HCT116 (cell line): Measurements from ENCODE around the gene TMEM201.

Experiments used
- EZH2 ChIP-seq: fragments of 200-600 bp; sonication (generic); IDR thresholded peaks from 2 replicates; pipeline ENCODE4 v1.6.1; 2017; ENCODE audit warnings: antibody characterized with exemption, mixed run types
- JUND ChIP-seq: IDR thresholded peaks from 2 replicates; pipeline ENCODE4 v1.6.1; 2012
- POLR2AphosphoS5 ChIP-seq: IDR thresholded peaks from 2 replicates; pipeline ENCODE4 v1.6.1; 2011; ENCODE audit warnings: mild to moderate bottlenecking, low read depth, low read length, moderate library complexity
- RAD21 ChIP-seq: IDR thresholded peaks from 2 replicates; pipeline ENCODE4 v1.6.1; 2012; ENCODE audit warnings: low read depth, mild to moderate bottlenecking
- TCF7L2 ChIP-seq: IDR thresholded peaks from 2 replicates; pipeline ENCODE4 v1.7.0; 2011; ENCODE audit warnings: borderline replicate concordance, inconsistent platforms; ENCODE audit not compliant: insufficient read depth, insufficient read length; ENCODE audit errors: extremely low read depth
- TF ChIP-seq, protein P1 (sequence below), 3 experiments: fragments of 200-600 bp in 1 of 3; sonication (generic) in 1 of 3; IDR thresholded peaks in 2 of 3; conservative IDR thresholded peaks in 1 of 3; 2 replicates each; pipeline ENCODE4 v1.5.1; 2012 to 2017; ENCODE audit warnings: low read depth in 2 of 3, low read length in 2 of 3, antibody characterized with exemption in 1 of 3, borderline replicate concordance in 1 of 3, control low read depth in 1 of 3, mild to moderate bottlenecking in 1 of 3, mixed read lengths in 1 of 3, mixed run types in 1 of 3, moderate library complexity in 1 of 3; ENCODE audit not compliant: insufficient read depth in 1 of 3
- TF ChIP-seq, protein P2 (sequence below): IDR thresholded peaks from 2 replicates; pipeline ENCODE4 v1.6.1; 2012; ENCODE audit warnings: low read depth
- TF ChIP-seq, protein P3 (sequence below): IDR thresholded peaks from 2 replicates; pipeline ENCODE4 v1.6.1; 2012

GRCh38 chr1:9602794-9603167 is 14.1 kb downstream of the TMEM201 start:
- TF ChIP-seq, protein P1, sequence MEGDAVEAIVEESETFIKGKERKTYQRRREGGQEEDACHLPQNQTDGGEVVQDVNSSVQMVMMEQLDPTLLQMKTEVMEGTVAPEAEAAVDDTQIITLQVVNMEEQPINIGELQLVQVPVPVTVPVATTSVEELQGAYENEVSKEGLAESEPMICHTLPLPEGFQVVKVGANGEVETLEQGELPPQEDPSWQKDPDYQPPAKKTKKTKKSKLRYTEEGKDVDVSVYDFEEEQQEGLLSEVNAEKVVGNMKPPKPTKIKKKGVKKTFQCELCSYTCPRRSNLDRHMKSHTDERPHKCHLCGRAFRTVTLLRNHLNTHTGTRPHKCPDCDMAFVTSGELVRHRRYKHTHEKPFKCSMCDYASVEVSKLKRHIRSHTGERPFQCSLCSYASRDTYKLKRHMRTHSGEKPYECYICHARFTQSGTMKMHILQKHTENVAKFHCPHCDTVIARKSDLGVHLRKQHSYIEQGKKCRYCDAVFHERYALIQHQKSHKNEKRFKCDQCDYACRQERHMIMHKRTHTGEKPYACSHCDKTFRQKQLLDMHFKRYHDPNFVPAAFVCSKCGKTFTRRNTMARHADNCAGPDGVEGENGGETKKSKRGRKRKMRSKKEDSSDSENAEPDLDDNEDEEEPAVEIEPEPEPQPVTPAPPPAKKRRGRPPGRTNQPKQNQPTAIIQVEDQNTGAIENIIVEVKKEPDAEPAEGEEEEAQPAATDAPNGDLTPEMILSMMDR (IDR thresholded peaks at IDR 0.05 in 2 of 3, conservative IDR thresholded peaks at IDR 0.05 in 1 of 3; ENCODE audit: borderline replicate concordance in 1 of 3, insufficient read depth in 1 of 3, low read depth in 2 of 3, low read length in 2 of 3), result no peak
- TF ChIP-seq, protein P2, sequence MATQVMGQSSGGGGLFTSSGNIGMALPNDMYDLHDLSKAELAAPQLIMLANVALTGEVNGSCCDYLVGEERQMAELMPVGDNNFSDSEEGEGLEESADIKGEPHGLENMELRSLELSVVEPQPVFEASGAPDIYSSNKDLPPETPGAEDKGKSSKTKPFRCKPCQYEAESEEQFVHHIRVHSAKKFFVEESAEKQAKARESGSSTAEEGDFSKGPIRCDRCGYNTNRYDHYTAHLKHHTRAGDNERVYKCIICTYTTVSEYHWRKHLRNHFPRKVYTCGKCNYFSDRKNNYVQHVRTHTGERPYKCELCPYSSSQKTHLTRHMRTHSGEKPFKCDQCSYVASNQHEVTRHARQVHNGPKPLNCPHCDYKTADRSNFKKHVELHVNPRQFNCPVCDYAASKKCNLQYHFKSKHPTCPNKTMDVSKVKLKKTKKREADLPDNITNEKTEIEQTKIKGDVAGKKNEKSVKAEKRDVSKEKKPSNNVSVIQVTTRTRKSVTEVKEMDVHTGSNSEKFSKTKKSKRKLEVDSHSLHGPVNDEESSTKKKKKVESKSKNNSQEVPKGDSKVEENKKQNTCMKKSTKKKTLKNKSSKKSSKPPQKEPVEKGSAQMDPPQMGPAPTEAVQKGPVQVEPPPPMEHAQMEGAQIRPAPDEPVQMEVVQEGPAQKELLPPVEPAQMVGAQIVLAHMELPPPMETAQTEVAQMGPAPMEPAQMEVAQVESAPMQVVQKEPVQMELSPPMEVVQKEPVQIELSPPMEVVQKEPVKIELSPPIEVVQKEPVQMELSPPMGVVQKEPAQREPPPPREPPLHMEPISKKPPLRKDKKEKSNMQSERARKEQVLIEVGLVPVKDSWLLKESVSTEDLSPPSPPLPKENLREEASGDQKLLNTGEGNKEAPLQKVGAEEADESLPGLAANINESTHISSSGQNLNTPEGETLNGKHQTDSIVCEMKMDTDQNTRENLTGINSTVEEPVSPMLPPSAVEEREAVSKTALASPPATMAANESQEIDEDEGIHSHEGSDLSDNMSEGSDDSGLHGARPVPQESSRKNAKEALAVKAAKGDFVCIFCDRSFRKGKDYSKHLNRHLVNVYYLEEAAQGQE, result no peak
- TF ChIP-seq POLR2AphosphoS5, result no peak
- TF ChIP-seq TCF7L2, result no peak
- TF ChIP-seq JUND, result no peak
- TF ChIP-seq EZH2, result no peak
- no peak for TF ChIP-seq RAD21
- TF ChIP-seq, protein P3, sequence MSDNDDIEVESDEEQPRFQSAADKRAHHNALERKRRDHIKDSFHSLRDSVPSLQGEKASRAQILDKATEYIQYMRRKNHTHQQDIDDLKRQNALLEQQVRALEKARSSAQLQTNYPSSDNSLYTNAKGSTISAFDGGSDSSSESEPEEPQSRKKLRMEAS, result no peak
